Measurements from ENCODE around the gene SUPT5H. TPM values are rescaled to one million over a fixed set of nuclear protein-coding genes. Genes with fewer than 3 reads are reported as not detected.
A peak's percentile ranks its signal among the peaks of the same experiment; 100 is the strongest.

Gene SUPT5H
- total and polyA plus RNA-seq, 2 of the 8 experiments (the other 6 are each of a cell fraction or from before 2014, with no cell fraction given) = 77.8 to 111 TPM

DNA sequence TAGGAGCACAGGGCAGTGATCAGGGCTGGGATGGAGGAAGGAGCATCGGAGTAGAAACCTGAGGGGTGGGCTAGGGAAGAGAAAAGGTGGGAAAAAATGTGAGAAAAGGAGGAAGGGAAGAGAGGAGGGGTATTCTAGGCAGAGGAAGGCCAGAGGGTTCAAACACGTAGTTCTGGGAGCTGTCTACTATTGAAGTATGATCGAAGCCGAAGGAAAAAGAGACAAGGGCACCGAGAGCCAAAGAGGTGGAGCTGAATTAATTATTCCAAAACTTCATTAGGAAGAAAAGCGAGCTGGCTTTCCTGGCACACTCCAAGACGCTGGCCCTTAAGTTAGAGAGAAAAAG lies 61.2 kb downstream of the SUPT5H start:
- H3K27ac ChIP-seq (ENCODE audit: low read depth, low read length) = no peak overlapping the region
- no peak for TF ChIP-seq ZNF274 (IDR thresholded peaks at IDR 0.05; ENCODE audit: borderline replicate concordance, extremely low read depth, low read length)
- TF ChIP-seq BACH1 (IDR thresholded peaks at IDR 0.05; ENCODE audit: low read length) = no peak
- no peak for TF ChIP-seq SP1 (IDR thresholded peaks at IDR 0.05; ENCODE audit: low read depth, low read length)
- TF ChIP-seq RBBP5 (IDR thresholded peaks at IDR 0.05; ENCODE audit: borderline replicate concordance, low read depth, low read length) = no peak
- H3K14ac ChIP-seq (ENCODE audit: insufficient read length) = no peak overlapping the region
- FAIRE-seq (no peak), DNase-seq (ENCODE audit: low read depth in 1 of 2, low spot score in 2 of 2) (no peak)
- no peak overlapping the region for H2BK5ac ChIP-seq (ENCODE audit: low read depth, low read length)
- no peak overlapping the region for H4K8ac ChIP-seq (ENCODE audit: extremely low read depth, insufficient read depth, low read length)
- H3K36me3 ChIP-seq (ENCODE audit: control insufficient read depth in 2 of 4, insufficient read depth in 4 of 4, low read length in 3 of 4) = no peaks in the 10 kb centered on the region
- H4K91ac ChIP-seq (replicated peaks; ENCODE audit: insufficient read length, low read length) = no peak overlapping the region
- H3K9ac ChIP-seq (replicated peaks in 1 of 4; ENCODE audit: extremely low read depth in 1 of 4, low read depth in 3 of 4, low read length in 3 of 4) = no peak overlapping the region
- H3K4me2 ChIP-seq (ENCODE audit: insufficient read depth in 1 of 2, low read depth in 2 of 2, low read length in 2 of 2) = peak overlapping the region; percentile 86 to 98; a peak in 3 of 4 replicates
- no peaks in the 10 kb centered on the region for H3K79me1 ChIP-seq (ENCODE audit: low read depth, low read length)
- H2BK20ac ChIP-seq (ENCODE audit: low read length) = no peak overlapping the region
- H3K56ac ChIP-seq (replicated peaks; ENCODE audit: insufficient read length, low read depth, low read length) = no peak overlapping the region
- H3K79me2 ChIP-seq (ENCODE audit: control insufficient read depth in 1 of 2, insufficient read depth in 2 of 2, low read length in 2 of 2) = no peaks in the 10 kb centered on the region
- H2AFZ ChIP-seq (ENCODE audit: low read length) = 0 out of 2 replicates have a peak overlapping the region, but pooled peaks have one; percentile 16
- H3K23me2 ChIP-seq (ENCODE audit: low read depth, low read length) = peaks cover 7% of the 10 kb centered on the region
- H4K20me1 ChIP-seq (replicated peaks in 1 of 2; ENCODE audit: control insufficient read depth in 1 of 2, insufficient read depth in 2 of 2, low read length in 2 of 2) = peaks cover 0 to 3% of the 10 kb centered on the region in 2 experiments
- no peak overlapping the region for H2AK5ac ChIP-seq (ENCODE audit: low read depth, low read length)
- no peak overlapping the region for H2BK12ac ChIP-seq (ENCODE audit: low read depth, low read length)
- peaks cover 4 to 6% of the 10 kb centered on the region in 2 experiments; a peak in 3 of 4 replicates for H3K9me3 ChIP-seq (ENCODE audit: insufficient read depth in 2 of 2, low read depth in 1 of 2, low read length in 1 of 2)
- peaks cover 0 to 4% (median 0%) of the 10 kb centered on the region in 4 experiments; a peak in 2 of 7 replicates for H3K4me1 ChIP-seq (replicated peaks in 1 of 4; ENCODE audit: control insufficient read depth in 3 of 4, insufficient read depth in 4 of 4, low read length in 3 of 4)
- H3K23ac ChIP-seq (ENCODE audit: insufficient read length) = no peak overlapping the region
- H2BK15ac ChIP-seq (ENCODE audit: low read length) = no peak overlapping the region
- POLR2A ChIA-PET (ENCODE audit: partially characterized antibody) = interaction anchor here (0.5 to 3.4 kb wide), 8 partner anchors 8 to 98 kb away, joined by 3 to 15 read pairs (median 4); partner anchors contain the start of gene DLL3
- no peak overlapping the region for H3K18ac ChIP-seq (ENCODE audit: extremely low read depth, low read length)
- no peak overlapping the region for H4K5ac ChIP-seq (ENCODE audit: insufficient read length, low read depth, low read length)
- WGBS, 2 experiments (ENCODE audit: extremely low coverage in 1 of 2, insufficient coverage in 1 of 2, insufficient read length in 1 of 2, insufficient replicate concordance in 2 of 2, low coverage in 1 of 2, low lambda C conversion rate in 2 of 2, missing lambda C conversion rate in 1 of 2) = 80% methylated on average over 7 of the region's 7 CpGs; no CpG with 5 or more reads in 1 of the 2 experiments
- H2BK120ac ChIP-seq (replicated peaks; ENCODE audit: low read depth, low read length) = no peak overlapping the region
- H3K27me3 ChIP-seq (replicated peaks in 1 of 4; ENCODE audit: control insufficient read depth in 3 of 4, extremely low read depth in 1 of 4, insufficient read depth in 3 of 4, low read length in 3 of 4) = peaks cover 29 to 73% (median 64%) of the 10 kb centered on the region in 4 experiments
- H3K4me3 ChIP-seq (ENCODE audit: extremely low read depth in 1 of 4, insufficient read depth in 2 of 4, low read depth in 3 of 4, low read length in 4 of 4) = 0 out of 8 replicates have a peak overlapping the region, but pooled peaks of 1 of the 4 experiments have one; percentile 74
- H3K4ac ChIP-seq (replicated peaks; ENCODE audit: insufficient read length, low read depth, low read length) = no peak overlapping the region
- CTCF ChIA-PET (ENCODE audit: partially characterized antibody) = interaction anchor here (1.0 to 1.9 kb wide), 5 partner anchors 9 to 121 kb away, joined by 3 to 11 read pairs (median 7); partner anchors contain the start of gene EID2B

Measured in H1 (cell line).